Stimulated activated CD8-positive, alpha-beta memory T cell treated with anti-CD3 and anti-CD28 coated beads, Interleukin-12 subunit alpha, Interleukin-12 subunit beta, amount 100 ng/mL, for 24 hours (primary cell): Measurements from ENCODE around the gene MINDY2.

Experiments
- DNase-seq: peaks from one replicate; pipeline ENCODE4 v3.0.0-alpha.2; 2020; ENCODE audit errors: extremely low read depth

The MINDY2 gene, protein sequence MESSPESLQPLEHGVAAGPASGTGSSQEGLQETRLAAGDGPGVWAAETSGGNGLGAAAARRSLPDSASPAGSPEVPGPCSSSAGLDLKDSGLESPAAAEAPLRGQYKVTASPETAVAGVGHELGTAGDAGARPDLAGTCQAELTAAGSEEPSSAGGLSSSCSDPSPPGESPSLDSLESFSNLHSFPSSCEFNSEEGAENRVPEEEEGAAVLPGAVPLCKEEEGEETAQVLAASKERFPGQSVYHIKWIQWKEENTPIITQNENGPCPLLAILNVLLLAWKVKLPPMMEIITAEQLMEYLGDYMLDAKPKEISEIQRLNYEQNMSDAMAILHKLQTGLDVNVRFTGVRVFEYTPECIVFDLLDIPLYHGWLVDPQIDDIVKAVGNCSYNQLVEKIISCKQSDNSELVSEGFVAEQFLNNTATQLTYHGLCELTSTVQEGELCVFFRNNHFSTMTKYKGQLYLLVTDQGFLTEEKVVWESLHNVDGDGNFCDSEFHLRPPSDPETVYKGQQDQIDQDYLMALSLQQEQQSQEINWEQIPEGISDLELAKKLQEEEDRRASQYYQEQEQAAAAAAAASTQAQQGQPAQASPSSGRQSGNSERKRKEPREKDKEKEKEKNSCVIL

GRCh38 chr15:58770857-58771620 is at the start of gene MINDY2:
MINDY2 (plus strand) TSS chr15:58771302; CDS start chr15:58771396, 94 bp downstream.
- peak; percentile 89 for DNase-seq

DNA sequence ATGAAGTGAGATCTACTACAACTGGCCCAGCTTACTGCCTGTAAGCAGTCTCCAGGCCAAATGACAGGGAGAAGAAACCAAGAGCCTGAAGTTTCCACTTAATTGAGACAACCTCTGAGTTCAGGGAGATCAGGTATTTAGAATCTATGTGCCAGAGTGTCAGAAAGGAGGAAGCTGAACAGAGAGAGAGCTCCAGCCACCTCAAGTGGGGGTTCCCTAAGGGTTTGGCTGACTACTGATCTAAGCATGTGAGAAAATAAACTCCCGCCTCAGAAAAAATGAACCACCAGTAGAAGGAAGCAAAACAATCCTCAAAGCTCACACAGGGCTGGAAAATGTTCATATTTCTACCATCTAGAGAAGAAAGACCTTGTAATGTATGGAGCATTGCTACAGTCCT is 46.6 kb upstream of the MINDY2 start:
- no peak for DNase-seq

DNA sequence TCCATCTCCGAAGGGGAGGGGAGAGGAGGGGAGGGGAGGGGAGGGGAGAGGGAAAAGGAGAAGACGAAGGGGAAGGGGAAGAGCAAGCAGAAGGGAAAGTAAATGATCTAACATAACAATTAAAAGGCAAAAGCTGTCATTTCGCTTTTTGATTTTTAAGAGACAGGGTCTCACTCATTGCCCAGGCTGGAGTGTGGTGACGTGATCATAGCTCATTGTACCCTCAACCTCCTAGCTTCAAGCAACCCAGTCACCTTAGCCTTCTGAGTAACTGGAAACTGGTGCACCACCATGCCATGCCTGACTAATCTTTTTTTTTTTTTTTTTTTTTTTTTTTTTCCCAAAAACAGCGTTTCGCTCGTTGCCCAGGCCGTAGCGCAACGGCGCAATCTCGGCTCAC is 44.2 kb upstream of the MINDY2 start:
- no peak for DNase-seq

DNA sequence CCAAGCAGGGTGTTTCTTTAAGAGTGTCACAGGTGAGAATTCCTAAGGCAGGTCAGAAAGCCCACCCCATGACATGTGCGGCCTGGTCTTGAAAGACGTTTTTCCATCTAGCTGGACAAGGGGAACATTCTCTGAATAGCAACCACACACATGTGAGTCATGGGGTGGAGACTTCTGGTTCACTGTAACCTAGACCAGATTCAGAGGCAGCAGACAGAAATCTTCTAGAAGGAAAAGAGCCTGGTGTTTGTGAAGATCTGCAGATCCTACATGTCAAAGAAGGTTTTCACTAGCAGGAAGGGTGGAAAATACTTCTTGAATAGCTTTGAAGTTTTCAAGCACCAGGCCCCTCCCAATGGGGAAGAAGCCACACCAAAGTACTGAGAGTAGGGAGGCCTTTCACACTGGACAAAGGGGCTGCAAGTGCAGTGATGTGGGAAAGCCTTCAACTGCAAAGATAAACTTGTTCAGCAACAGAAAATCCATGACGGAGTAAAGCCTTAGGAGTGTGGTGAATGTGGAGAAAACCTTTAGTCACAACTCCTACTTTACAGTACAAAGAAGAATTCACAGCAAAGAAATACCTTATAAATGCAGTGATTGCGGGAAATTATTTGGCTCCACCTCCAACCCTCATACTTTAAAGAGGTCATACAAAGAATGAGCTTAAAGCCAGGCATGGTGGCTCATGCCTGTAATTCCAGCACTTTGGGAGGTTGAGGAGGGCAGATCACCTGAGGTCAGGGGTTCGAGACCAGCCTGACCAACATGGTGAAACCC is 39.2 kb upstream of the MINDY2 start:
- DNase-seq = no peak

GRCh38 chr15:58732625-58733363 is 38.3 kb upstream of the MINDY2 start:
- DNase-seq = no peak

DNA sequence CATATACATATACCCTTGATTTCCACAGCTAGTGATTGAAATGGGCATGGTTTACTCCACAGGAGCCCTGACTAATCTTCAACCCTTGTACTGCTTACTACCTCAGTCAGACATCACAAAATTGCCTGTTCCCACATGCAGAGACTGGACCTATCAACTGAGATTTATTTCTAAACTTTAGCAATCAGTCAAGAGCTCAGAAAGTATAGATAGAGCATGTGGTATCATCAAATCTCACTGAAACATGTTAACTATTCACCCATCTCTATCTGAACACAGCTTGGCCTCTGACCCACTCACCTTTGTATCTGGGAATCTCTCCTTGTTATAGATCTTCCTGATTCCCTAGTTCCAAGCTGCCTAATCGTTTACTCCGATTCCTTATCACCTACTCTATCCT is 36.2 kb upstream of the MINDY2 start:
- DNase-seq = no peak

- no peak for DNase-seq
These were observed 35.0 kb upstream of the MINDY2 start for GRCh38 chr15:58736018-58736643.

GRCh38 chr15:58737298-58737697 is 33.8 kb upstream of the MINDY2 start:
- no peak for DNase-seq

DNA sequence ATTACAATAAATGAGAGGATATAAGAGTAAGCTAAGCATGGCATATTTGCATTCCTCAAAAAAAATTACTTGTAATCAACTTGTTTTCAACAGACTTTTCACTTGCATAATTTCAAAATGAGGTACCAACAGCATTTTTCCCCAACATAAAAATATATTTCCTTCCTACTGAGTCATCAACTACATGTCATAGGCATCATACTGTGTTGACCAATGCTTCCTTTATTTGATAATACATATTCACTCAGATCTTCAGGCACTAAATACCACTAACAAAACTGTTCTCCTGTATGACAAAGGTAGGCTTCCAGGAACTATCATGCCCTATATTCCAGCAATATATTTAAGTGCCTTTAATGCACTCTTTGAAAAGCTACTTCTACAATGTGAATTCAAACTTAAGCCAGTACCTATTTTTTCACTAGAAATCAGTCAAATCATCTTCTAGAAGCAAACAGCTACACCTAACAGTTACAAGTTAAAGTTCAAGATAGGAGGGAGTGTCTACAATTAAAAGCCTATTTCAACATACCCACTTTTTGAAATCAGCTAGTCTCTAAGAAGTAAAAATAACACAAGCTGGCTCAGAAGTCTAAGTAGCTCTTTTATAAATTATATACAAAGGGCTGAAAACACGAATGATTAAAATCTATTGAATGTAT is 32.9 kb upstream of the MINDY2 start:
- no peak for DNase-seq

GRCh38 chr15:58740436-58740835 is 30.7 kb upstream of the MINDY2 start:
- DNase-seq = no peak

GRCh38 chr15:58741032-58741431 is 30.1 kb upstream of the MINDY2 start:
- no peak for DNase-seq

- no peak for DNase-seq
These were observed 28.9 kb upstream of the MINDY2 start for GRCh38 chr15:58742022-58742813.

DNA sequence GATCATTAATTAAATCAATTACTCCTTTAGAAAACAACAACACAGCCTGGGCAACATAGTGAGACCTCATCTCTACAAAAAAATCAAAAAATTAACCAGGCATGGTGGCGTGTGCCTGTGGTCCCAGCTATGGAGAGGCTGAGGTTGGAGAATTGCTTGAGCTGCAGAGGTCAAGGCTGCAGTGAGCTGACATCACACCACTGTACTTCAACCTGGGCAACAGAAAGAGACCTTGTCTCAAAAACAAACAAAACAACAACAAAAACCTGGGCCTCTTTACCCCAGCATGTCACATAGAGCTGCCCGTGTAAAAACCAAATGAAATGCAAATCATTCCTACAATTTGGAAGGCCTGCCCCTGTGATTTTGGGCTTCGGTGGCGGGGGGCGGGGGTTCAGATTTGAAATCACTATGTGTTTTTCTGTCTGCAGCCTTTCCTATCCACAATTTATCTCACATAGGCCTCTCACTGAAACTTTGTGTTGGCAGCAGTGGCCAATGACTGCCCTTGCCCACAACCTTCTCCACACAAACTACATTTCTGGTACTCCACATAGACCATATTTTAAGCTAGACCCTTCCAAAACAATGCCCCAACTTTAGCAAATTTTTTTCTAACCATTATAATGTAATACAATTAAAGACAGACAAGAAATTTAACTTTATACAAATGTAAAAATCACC is 28.1 kb upstream of the MINDY2 start:
- DNase-seq = no peak

DNA sequence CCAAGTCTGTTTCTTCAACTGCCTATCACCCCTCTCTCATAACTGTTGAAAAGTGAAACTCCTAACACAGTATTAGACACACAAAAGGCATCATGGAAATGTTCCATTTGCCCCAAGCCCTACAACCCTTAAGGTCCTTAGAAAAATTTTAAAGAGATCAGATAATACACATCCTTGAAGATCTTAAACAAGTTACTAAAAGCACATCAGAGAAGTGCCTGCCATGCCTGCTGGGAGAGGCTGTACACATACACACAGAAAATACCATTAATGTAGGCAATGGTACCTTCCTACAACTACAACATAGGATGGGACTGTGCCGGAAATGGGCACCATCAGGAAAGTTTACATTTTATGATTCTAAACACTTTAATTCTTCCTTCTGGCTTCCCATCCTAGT is 24.9 kb upstream of the MINDY2 start:
- no peak for DNase-seq

DNA sequence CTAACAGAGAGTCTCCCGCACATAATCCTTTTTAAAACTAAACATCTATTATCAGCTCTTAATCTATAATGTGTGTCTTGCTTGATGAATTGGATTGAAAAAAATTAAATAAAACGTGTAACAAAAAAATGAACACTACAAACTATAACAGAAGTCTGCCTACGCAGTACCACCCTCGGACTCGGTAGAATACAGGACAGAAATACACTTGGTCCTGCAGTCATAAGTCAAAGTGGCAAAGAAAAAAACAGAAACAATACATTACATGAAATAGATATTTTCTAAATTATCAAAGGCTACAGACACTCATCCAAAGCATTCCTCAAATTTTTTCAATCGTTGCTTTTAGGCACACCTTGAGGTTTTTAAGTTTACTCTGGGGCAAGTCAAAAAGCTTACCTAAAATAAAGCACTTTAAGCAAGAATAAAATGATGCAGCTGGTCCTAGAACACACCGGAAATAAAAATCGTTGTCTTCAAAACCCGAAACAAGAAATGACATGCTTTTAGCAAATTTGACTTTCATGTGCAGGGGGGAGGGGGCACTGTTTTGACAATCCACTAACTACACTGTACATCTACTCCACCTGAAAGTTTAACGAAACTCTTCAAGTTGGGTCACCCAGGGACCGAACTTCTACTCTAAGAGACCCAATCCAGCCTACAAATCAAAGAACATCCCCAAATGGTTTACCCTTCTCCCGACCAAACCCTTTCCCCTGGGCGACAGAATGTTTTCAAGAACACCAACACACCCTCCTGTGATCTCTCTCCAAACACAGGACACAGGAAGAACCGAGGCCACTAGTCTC is 22.9 kb upstream of the MINDY2 start:
- no peak for DNase-seq

GRCh38 chr15:58748852-58749531 is 22.1 kb upstream of the MINDY2 start:
- DNase-seq = no peak
